Adrenal gland (tissue), 12 donors: ENCODE measurements around the gene C1QBP. TPM values are rescaled to one million over a fixed set of nuclear protein-coding genes. Genes with fewer than 3 reads are reported as not detected.

Source experiments
- DNase-seq, 7 donors: peaks; one replicate each; pipeline ENCODE4 v3.0.0-alpha.2; 2019 to 2020
- H3K27ac ChIP-seq, 5 donors: fragments of 200-600 bp; sonication (generic) in 4 of 5; 1 replicate in 3 of 5; 2 replicates in 2 of 5; pipeline versions ENCODE4 v1.5.1 to v1.8.0; 2016 to 2020; ENCODE audit warnings: mild to moderate bottlenecking in 1 of 5
- H3K27me3 ChIP-seq: fragments of 200-600 bp; 2 replicates; pipeline ENCODE4 v1.8.0; 2021
- H3K36me3 ChIP-seq, 2 donors: fragments of 200-600 bp; replicated peaks in 1 of 2; 1 replicate in 1 of 2; 2 replicates in 1 of 2; pipeline versions ENCODE4 v1.5.1 to v1.8.0; 2018 to 2022
- H3K4me1 ChIP-seq, 2 donors: fragments of 200-600 bp; replicated peaks in 1 of 2; 1 replicate in 1 of 2; 2 replicates in 1 of 2; pipeline versions ENCODE4 v1.5.1 to v1.8.0; 2018 to 2021
- H3K4me3 ChIP-seq, 4 donors: fragments of 200-600 bp; sonication (generic) in 3 of 4; one replicate each; pipeline ENCODE4 v1.5.1; 2016 to 2018
- H3K9me3 ChIP-seq, 3 donors: fragments of 200-600 bp; sonication (generic) in 1 of 3; replicated peaks in 1 of 3; 1 replicate in 2 of 3; 2 replicates in 1 of 3; pipeline versions ENCODE4 v1.5.1 to v1.8.0; 2016 to 2021
- POLR2A ChIP-seq, 2 donors: fragments of 450-650 bp; IDR thresholded peaks; one replicate each; pipeline ENCODE4 v1.6.1; 2017; ENCODE audit warnings: antibody characterized with exemption in 2 of 2, mild to moderate bottlenecking in 2 of 2, moderate library complexity in 1 of 2
- WGBS, 4 donors: extraction: QIAGEN DNeasy Blood & Tissue Kit in 2 of 4; methylation state at CpG; one replicate each; pipeline versions ENCODE4 v1.1.5 to v1.1.7; 2013 to 2017; 5-methylcytosine and 5-hydroxymethylcytosine counted together
- intact Hi-C, 2 donors: fragments of 100-400 bp; cut with DNase I; formaldehyde crosslinking; loops; one replicate each; pipeline versions ENCODE4 v1.14.1 to v1.15.0; 2022 to 2023
- polyA plus RNA-seq, 3 donors: library from polyadenylated mRNA; stranded (reverse); fragments of 200-250 nt in 2 of 3; fragments of 350-450 nt in 1 of 3; fragmentation: Illumina TruSeq in 1 of 3; extraction: RNeasy Lipid Tissue Mini Kit (QIAGEN cat#74804) in 1 of 3; gene quantifications; one replicate each; pipeline ENCODE4 v1.2.3, GENCODE V29; 2013 to 2014
- total RNA-seq, 9 donors: library from RNA; depleted of rRNA in 4 of 9; stranded (reverse); fragments of >200 nt in 4 of 9; fragments of 120-200 nt in 1 of 9; fragmentation: NEBNext Ultra II Directional in 1 of 9; extraction: Animal tissue kit (Norgen Biotek cat#: 25700) in 1 of 9; gene quantifications; one replicate each; pipeline versions ENCODE4 v1.1.0 to v1.2.4, GENCODE V29; 2013 to 2023
- TF ChIP-seq, protein P1 (sequence below), 6 experiments: fragments of 450-650 bp in 4 of 6; fragments of 200-600 bp in 2 of 6; sonication (generic) in 1 of 6; IDR thresholded peaks; 1 replicate in 5 of 6; 2 replicates in 1 of 6; pipeline versions ENCODE4 v1.5.1 to v1.8.0; 2016 to 2021; ENCODE audit warnings: antibody characterized with exemption in 6 of 6, mild to moderate bottlenecking in 2 of 6, moderate library complexity in 1 of 6
- donor health status: healthy with polysubstance abuse.
- donor health status: Bipolar disorder and iron deficiency.
- donor health status: DM: yes; HTN: yes; CAD: no.
- donor health status: DM: no; HTN: no; CAD: no.
- donor health status: DM: no; HTN: no; CAD: no.
- donor health status: DM: yes; HTN: yes; CAD: no.

Gene C1QBP
- total and polyA plus RNA-seq, 12 donors, result 53.5 to 420 (median 172) TPM

DNA sequence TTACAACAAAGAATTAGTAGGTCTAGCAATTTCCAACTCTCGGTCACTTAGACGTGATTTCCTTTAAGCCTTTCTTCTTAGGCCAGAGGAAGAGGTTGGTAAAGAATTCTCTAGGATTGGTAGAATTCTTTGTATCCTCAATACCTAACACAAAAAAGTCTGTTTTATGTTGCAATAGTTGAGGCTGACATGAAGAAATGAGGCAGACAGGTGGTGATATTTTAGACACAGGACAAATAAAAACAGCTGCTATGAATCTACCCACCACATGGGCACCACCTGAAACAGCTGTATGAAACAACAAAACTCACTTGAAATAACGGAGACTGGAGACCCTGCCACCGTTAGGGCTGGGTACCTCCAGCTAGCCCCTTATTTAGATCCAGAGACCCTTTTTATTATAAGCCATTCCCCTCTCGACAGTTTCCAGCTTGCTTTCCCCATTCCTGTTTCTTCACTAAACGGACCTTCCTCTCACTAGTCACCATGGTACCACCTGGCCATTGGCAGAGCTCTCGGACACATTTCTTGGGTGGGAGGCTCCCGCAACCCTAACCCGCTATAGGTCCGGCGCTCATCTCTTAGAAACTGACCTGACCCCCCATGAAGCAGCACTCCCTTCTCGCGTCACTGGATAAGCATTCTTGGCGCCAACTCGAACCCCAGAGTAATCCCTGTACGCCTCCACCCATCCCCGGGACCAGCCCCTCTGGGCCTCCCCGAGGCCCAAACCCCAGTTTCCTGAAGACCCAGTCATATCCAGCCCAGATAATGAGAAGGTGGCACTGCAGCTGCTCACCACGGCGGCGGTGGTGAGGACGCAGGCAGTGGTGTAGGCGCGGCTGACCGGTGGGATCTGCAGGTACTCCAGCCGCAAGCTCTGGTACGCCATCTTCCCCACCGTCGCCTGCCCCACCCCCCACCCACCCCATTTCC, 46.6 kb upstream of the C1QBP start, which contains the start of gene DERL2:
DERL2 (minus strand) TSS at position 909 of the 936 bp plus-strand sequence; CDS start at position 892, 17 bp downstream.
- Histone ChIP-seq H3K4me3 (peak within 1 kb of the TSS; percentile 71 to 92 (median 84)), H3K27me3 (no peaks in the 10 kb centered on the region), H3K4me1 (peaks cover 8 to 30% of the 10 kb centered on the region in 2 donors), H3K9me3 (no peaks in the 10 kb centered on the region), H3K27ac (peak within 1 kb of the TSS; percentile 95 to 100 (median 98)), H3K36me3 (peaks cover 0 to 31% of the 10 kb centered on the region in 2 donors)
- intact Hi-C loops, result no loop called here
- peak in 1 of 2 donors; percentile 25 for TF ChIP-seq POLR2A (IDR thresholded peaks at IDR 0.05)
- TF ChIP-seq, protein P1, sequence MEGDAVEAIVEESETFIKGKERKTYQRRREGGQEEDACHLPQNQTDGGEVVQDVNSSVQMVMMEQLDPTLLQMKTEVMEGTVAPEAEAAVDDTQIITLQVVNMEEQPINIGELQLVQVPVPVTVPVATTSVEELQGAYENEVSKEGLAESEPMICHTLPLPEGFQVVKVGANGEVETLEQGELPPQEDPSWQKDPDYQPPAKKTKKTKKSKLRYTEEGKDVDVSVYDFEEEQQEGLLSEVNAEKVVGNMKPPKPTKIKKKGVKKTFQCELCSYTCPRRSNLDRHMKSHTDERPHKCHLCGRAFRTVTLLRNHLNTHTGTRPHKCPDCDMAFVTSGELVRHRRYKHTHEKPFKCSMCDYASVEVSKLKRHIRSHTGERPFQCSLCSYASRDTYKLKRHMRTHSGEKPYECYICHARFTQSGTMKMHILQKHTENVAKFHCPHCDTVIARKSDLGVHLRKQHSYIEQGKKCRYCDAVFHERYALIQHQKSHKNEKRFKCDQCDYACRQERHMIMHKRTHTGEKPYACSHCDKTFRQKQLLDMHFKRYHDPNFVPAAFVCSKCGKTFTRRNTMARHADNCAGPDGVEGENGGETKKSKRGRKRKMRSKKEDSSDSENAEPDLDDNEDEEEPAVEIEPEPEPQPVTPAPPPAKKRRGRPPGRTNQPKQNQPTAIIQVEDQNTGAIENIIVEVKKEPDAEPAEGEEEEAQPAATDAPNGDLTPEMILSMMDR (IDR thresholded peaks at IDR 0.05), result no peak
- 5 to 9% (median 6%) methylated on average over 19 to 29 of the region's 29 CpGs for WGBS, 4 donors
- DNase-seq, result peak in 2 of 7 donors; percentile 28 to 55

DNA sequence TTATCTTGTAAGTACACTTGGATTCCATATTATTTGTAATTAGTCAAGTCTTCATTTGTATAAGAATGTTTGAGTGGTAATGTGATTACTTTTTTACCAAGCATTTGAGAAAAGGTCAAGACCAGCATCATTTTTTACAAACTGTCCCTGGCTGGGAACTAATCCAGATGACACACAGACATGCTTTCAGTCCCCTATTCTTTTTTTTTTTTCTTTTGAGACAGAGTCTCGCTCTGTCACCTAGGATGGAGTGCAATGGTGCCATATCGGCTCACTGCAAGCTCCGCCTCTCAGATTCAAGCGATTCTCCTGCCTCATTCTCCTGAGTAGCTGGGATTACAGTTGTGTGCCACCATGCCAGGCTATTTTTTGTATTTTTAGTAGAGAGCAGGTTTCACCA, 42.5 kb upstream of the C1QBP start:
- TF ChIP-seq, protein P1 (IDR thresholded peaks at IDR 0.05), result no peak
- TF ChIP-seq POLR2A (IDR thresholded peaks at IDR 0.05), result no peak
- Histone ChIP-seq H3K4me1 (peaks cover 0 to 15% of the 10 kb centered on the region in 2 donors), H3K27me3 (no peaks in the 10 kb centered on the region), H3K27ac (peak overlapping the region in 1 of 5 donors; percentile 23), H3K4me3 (no peak overlapping the region), H3K36me3 (peaks cover 0 to 53% of the 10 kb centered on the region in 2 donors), H3K9me3 (no peaks in the 10 kb centered on the region)
- peak in 4 of 7 donors; percentile 37 to 46 (median 42) for DNase-seq
- intact Hi-C loops, result no loop called here
- 52 to 79% (median 57%) methylated on average over 4 of the region's 4 CpGs for WGBS, 4 donors

DNA sequence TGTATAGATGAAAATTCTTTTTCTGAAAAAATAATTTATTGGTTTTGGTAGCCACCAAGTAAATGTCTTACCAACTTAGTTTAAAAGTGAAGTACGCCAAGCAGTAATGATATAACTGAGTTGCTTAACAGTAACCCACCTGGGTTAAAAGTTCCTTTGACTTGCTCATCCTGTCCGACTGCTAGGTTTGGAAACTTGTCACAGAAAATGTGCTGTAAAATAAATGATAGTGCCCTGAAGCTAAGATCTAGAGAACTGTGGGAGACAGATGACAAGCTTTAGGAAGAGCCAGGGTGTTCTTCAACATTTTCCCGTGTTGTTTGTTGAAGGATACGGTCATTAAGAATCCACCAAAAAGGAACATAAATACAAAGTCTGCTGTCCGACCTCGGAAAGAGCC, 42.0 kb upstream of the C1QBP start:
- peaks cover 0 to 58% of the 10 kb centered on the region in 2 donors for H3K36me3 ChIP-seq
- H3K27me3 ChIP-seq, result no peaks in the 10 kb centered on the region
- no peak overlapping the region for H3K4me3 ChIP-seq
- peaks cover 0 to 15% of the 10 kb centered on the region in 2 donors for H3K4me1 ChIP-seq
- intact Hi-C loops, result no loop called here
- no peaks in the 10 kb centered on the region for H3K9me3 ChIP-seq
- DNase-seq, result no peak
- WGBS, 4 donors, result 55 to 61% (median 56%) methylated on average over 6 of the region's 6 CpGs
- H3K27ac ChIP-seq, result peak overlapping the region in 2 of 5 donors; percentile 3 to 8
- TF ChIP-seq POLR2A (IDR thresholded peaks at IDR 0.05), result no peak
- TF ChIP-seq, protein P1 (IDR thresholded peaks at IDR 0.05), result no peak

DNA sequence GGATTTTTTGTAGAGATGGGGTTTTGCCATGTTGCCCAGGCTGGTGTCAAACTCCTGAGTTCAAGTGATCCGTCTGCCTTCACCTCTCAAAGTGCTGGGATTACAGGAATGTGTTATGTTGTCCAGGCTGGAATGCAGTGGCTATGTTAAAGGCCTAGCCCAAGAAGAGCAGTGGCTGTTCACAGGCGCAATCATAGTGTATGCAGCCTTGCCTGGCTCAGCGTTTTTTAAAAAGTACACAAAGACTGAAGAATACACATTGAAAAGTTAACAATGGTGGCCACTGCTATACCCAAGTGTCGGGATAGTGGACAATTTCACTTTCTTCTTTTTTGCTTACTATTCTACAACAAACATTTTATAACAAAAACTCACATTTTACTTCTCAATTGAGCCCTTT, 40.0 kb upstream of the C1QBP start:
- WGBS, 4 donors, result 90 to 94% (median 93%) methylated on average over 4 of the region's 4 CpGs
- H3K4me3 ChIP-seq, result no peak overlapping the region
- peaks cover 0 to 6% of the 10 kb centered on the region in 2 donors for H3K4me1 ChIP-seq
- H3K9me3 ChIP-seq, result no peaks in the 10 kb centered on the region
- no peaks in the 10 kb centered on the region for H3K27me3 ChIP-seq
- DNase-seq, result no peak
- intact Hi-C loops, result no loop called here
- no peak overlapping the region for H3K27ac ChIP-seq
- TF ChIP-seq POLR2A (IDR thresholded peaks at IDR 0.05), result no peak
- TF ChIP-seq, protein P1 (IDR thresholded peaks at IDR 0.05), result no peak
- peaks cover 0 to 71% of the 10 kb centered on the region in 2 donors for H3K36me3 ChIP-seq
